ENCODE results near the gene ZNF609. TPM values are rescaled to one million over a fixed set of nuclear protein-coding genes. Genes with fewer than 3 reads are reported as not detected.

Gene ZNF609
- polyA plus RNA-seq, 1 donor from 2014 or later = 11.8 TPM

DNA sequence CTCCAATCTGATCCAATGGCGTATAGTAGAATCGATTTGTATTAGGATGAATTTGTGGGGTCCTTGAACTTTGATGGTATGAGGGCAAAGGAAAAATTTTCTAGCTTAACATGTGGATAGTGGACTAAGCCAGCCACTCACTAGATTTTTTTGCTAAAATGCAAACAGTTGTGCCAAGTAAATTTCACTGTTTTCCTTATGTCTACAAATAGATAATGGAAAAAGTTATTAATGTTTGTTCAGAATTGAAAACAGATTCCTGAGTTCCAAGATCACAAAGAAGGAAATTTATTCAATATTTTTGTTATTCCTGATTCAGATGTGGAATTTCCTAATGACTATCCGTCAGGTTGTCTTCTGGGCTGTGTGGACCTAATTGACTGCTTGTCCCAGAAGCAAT lies 35.2 kb upstream of the ZNF609 start:
- no peaks in the 10 kb centered on the region for H3K27me3 ChIP-seq (ENCODE audit: insufficient read depth, low read depth, low read length)
- H3K4me3 ChIP-seq (ENCODE audit: low read length) = no peak overlapping the region
- H3K9ac ChIP-seq (ENCODE audit: low read length) = no peak overlapping the region
- peaks cover 4% of the 10 kb centered on the region for H3K36me3 ChIP-seq (ENCODE audit: insufficient read depth, low read length)
- H3K79me2 ChIP-seq (replicated peaks; ENCODE audit: insufficient read depth, low read length) = no peaks in the 10 kb centered on the region
- H3K9me3 ChIP-seq (ENCODE audit: low read length) = no peaks in the 10 kb centered on the region
- no peak overlapping the region for H3K4me2 ChIP-seq (ENCODE audit: low read length)
- no peaks in the 10 kb centered on the region for H4K20me1 ChIP-seq (ENCODE audit: insufficient read depth)
- H3K9me2 ChIP-seq (ENCODE audit: insufficient read depth, low read length) = no peaks in the 10 kb centered on the region
- H3K27ac ChIP-seq (ENCODE audit: low read length) = no peak overlapping the region
- TF ChIP-seq CTCF (IDR thresholded peaks at IDR 0.05; ENCODE audit: poor library complexity, severe bottlenecking) = no peak
- no peak for TF ChIP-seq EZH2 (IDR thresholded peaks at IDR 0.05; ENCODE audit: borderline replicate concordance, insufficient read depth, low read length, poor library complexity, severe bottlenecking)
- no peak for TF ChIP-seq REST (IDR thresholded peaks at IDR 0.05; ENCODE audit: borderline replicate concordance)
- TF ChIP-seq MXI1 (conservative IDR thresholded peaks at IDR 0.05; ENCODE audit: poor library complexity, severe bottlenecking) = no peak
- TF ChIP-seq RAD21 (conservative IDR thresholded peaks at IDR 0.05) = no peak
- TF ChIP-seq SMC3 (conservative IDR thresholded peaks at IDR 0.05; ENCODE audit: poor library complexity) = no peak
- no peak for TF ChIP-seq TAF1 (IDR thresholded peaks at IDR 0.05; ENCODE audit: low read depth)
- no peak for TF ChIP-seq EP300 (conservative IDR thresholded peaks at IDR 0.05; ENCODE audit: poor library complexity, severe bottlenecking)
- TF ChIP-seq POLR2AphosphoS5 (IDR thresholded peaks at IDR 0.05) = no peak
- H3F3A ChIP-seq (ENCODE audit: insufficient read depth, low read length, poor library complexity, severe bottlenecking) = no peaks in the 10 kb centered on the region
- no peak overlapping the region for H2AFZ ChIP-seq (ENCODE audit: low read depth, low read length)

DNA sequence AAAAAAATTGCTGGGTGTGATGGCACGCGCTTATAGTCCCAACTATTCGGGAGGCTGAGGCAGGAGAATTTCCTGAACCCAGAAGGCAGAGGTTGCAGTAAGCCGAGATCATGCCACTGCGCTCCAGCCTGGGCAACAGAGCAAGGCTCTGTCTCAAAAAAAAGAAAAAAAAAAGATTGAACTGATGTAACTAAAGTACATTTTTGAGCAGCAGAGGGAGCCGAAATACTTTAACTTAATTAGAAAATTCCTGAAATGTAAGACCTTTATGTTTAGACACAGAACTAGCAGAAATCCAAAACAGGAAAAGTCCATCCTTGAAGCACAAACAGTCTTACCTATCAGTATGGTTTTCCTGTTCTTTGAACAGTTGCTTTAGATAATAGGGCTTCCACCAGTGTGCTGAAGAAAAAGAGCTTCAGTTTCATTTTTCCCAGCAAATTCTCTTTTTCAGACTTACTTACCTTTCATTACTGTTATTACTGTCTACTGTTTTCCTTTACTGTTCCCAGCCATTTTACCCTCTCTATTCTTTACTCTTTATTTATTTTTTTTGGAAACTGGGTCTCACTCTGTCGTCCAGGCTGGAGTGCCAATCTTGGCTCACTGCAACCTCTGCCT lies 33.4 kb upstream of the ZNF609 start:
- H4K20me1 ChIP-seq (ENCODE audit: insufficient read depth) = no peaks in the 10 kb centered on the region
- H3K36me3 ChIP-seq (ENCODE audit: insufficient read depth, low read length) = peaks cover 4% of the 10 kb centered on the region
- TF ChIP-seq EP300 (conservative IDR thresholded peaks at IDR 0.05; ENCODE audit: poor library complexity, severe bottlenecking) (no peak), POLR2AphosphoS5 (IDR thresholded peaks at IDR 0.05) (no peak), SMC3 (conservative IDR thresholded peaks at IDR 0.05; ENCODE audit: poor library complexity) (peak; percentile 67), REST (IDR thresholded peaks at IDR 0.05; ENCODE audit: borderline replicate concordance) (no peak), TAF1 (IDR thresholded peaks at IDR 0.05; ENCODE audit: low read depth) (no peak), EZH2 (IDR thresholded peaks at IDR 0.05; ENCODE audit: borderline replicate concordance, insufficient read depth, low read length, poor library complexity, severe bottlenecking) (no peak), MXI1 (conservative IDR thresholded peaks at IDR 0.05; ENCODE audit: poor library complexity, severe bottlenecking) (no peak), RAD21 (conservative IDR thresholded peaks at IDR 0.05) (peak; percentile 62), CTCF (IDR thresholded peaks at IDR 0.05; ENCODE audit: poor library complexity, severe bottlenecking) (peak; percentile 57)
- no peaks in the 10 kb centered on the region for H3K9me3 ChIP-seq (ENCODE audit: low read length)
- no peaks in the 10 kb centered on the region for H3K79me2 ChIP-seq (replicated peaks; ENCODE audit: insufficient read depth, low read length)
- no peaks in the 10 kb centered on the region for H3K27me3 ChIP-seq (ENCODE audit: insufficient read depth, low read depth, low read length)
- no peaks in the 10 kb centered on the region for H3F3A ChIP-seq (ENCODE audit: insufficient read depth, low read length, poor library complexity, severe bottlenecking)
- no peak overlapping the region for H3K27ac ChIP-seq (ENCODE audit: low read length)
- H3K9me2 ChIP-seq (ENCODE audit: insufficient read depth, low read length) = no peaks in the 10 kb centered on the region
- no peak overlapping the region for H3K4me3 ChIP-seq (ENCODE audit: low read length)
- no peak overlapping the region for H3K4me2 ChIP-seq (ENCODE audit: low read length)
- no peak overlapping the region for H2AFZ ChIP-seq (ENCODE audit: low read depth, low read length)
- H3K9ac ChIP-seq (ENCODE audit: low read length) = no peak overlapping the region

Measured in neural cell (in vitro differentiated cells).